Measurements from ENCODE around the gene IDE.

IDE gene

DNA sequence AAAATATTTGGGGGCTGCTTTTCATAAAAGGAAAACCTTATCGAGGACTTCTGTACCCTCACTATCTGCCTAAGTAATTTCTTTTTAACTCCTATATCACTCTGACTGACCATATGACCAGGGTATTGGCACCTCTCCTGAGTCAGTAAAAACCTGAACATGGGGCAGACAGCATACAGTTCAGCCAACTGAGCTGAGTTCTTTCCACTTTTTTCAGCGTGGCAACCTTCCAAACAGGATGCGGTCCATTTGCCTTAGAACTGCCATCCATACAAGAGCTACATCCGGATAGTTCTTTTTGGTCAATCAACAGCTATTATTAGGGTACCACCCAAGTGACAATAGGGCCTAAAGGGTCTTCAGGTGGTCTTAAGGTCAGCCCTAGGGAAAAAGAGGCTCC lies 160.4 kb downstream of the IDE start:
- H3K4me3 ChIP-seq (ENCODE audit: low read depth, low read length): no peak overlapping the region
- TF ChIP-seq, protein P1, sequence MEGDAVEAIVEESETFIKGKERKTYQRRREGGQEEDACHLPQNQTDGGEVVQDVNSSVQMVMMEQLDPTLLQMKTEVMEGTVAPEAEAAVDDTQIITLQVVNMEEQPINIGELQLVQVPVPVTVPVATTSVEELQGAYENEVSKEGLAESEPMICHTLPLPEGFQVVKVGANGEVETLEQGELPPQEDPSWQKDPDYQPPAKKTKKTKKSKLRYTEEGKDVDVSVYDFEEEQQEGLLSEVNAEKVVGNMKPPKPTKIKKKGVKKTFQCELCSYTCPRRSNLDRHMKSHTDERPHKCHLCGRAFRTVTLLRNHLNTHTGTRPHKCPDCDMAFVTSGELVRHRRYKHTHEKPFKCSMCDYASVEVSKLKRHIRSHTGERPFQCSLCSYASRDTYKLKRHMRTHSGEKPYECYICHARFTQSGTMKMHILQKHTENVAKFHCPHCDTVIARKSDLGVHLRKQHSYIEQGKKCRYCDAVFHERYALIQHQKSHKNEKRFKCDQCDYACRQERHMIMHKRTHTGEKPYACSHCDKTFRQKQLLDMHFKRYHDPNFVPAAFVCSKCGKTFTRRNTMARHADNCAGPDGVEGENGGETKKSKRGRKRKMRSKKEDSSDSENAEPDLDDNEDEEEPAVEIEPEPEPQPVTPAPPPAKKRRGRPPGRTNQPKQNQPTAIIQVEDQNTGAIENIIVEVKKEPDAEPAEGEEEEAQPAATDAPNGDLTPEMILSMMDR (IDR thresholded peaks at IDR 0.05; ENCODE audit: insufficient read depth, low read depth, low read length, missing control alignments): no peak
- DNase-seq (ENCODE audit: low read depth): no peak

DNA sequence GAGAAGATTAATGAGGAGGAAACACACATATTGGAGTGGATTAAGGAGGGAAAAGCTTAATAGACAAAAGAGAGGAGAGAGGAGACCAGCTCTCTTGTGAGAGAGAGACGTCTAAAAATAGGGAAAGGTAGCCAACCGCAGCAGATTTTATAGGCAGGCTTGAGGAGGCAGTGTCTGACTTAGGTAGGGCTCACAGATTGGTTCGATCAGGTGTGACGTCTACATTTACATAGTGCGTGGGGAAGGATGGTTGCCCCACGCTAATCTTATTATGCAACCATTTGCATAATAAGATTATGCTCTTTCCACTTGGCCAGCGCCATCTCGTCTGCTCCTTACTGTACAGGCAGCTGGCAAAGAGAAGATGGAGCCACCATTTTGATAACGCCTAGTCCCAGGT lies 160.9 kb downstream of the IDE start:
- no peak overlapping the region for H3K4me3 ChIP-seq (ENCODE audit: low read depth, low read length)
- TF ChIP-seq, protein P1 (IDR thresholded peaks at IDR 0.05; ENCODE audit: insufficient read depth, low read depth, low read length, missing control alignments): no peak
- no peak for DNase-seq (ENCODE audit: low read depth)

DNA sequence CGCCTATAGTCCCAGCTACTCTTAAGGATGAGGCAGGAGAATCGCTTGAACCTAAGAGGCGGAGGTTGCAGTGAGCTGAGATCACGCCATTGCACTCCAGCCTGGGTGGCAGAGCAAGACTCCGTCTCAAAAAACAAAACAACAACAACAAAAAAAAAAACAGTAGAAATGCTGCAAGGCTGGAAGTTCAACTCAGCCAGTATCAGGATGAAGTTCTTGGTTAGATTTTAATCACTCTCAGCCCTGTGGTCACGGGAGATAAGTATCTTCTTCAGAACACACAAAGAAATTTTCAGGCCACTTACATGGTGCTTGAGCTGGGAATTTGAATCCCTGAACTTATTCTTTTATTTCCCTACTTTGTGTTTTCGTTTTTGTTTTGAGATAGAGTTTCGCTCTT lies 162.5 kb downstream of the IDE start:
- TF ChIP-seq, protein P1 (IDR thresholded peaks at IDR 0.05; ENCODE audit: insufficient read depth, low read depth, low read length, missing control alignments): no peak
- no peak for DNase-seq (ENCODE audit: low read depth)
- H3K4me3 ChIP-seq (ENCODE audit: low read depth, low read length): no peak overlapping the region

DNA sequence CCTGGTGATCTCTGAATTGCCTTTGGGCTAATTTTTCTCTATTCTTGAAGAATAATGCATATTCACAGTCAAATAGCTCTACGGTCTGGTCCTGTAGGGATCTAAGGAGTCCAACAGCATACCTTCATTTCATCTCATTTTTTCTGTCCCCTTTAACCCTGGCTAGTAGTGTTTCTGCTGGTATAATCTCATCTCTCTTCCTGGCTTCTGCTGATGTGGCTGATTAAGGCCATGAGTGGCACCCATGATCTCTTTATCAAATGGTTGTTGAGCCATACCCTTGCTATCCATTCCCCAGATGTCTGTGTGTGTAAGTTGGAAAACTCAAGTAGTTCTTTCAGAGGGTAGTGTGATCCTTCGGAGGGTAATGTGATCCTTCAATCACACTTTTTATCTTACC lies 163.4 kb downstream of the IDE start:
- TF ChIP-seq, protein P1 (IDR thresholded peaks at IDR 0.05; ENCODE audit: insufficient read depth, low read depth, low read length, missing control alignments): no peak
- no peak overlapping the region for H3K4me3 ChIP-seq (ENCODE audit: low read depth, low read length)
- no peak for DNase-seq (ENCODE audit: low read depth)

DNA sequence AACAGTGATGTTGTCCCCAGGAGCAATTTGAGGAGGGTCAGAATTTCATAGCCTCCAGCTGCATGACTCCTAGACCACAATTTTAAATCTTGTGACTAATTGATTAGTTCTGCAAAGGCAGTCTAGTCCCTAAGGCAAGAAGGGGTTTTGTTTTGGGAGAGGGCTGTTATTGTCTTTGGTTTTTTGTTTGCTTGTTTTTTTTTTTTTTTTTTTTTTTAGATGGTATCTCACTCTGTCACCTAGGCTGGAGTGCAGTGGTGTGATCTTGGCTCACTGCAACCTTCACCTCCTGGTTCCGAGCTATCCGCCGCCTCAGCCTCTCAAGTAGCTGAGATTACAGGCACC lies 165.9 kb downstream of the IDE start:
- H3K4me3 ChIP-seq (ENCODE audit: low read depth, low read length): no peak overlapping the region
- no peak for DNase-seq (ENCODE audit: low read depth)
- TF ChIP-seq, protein P1 (IDR thresholded peaks at IDR 0.05; ENCODE audit: insufficient read depth, low read depth, low read length, missing control alignments): no peak

DNA sequence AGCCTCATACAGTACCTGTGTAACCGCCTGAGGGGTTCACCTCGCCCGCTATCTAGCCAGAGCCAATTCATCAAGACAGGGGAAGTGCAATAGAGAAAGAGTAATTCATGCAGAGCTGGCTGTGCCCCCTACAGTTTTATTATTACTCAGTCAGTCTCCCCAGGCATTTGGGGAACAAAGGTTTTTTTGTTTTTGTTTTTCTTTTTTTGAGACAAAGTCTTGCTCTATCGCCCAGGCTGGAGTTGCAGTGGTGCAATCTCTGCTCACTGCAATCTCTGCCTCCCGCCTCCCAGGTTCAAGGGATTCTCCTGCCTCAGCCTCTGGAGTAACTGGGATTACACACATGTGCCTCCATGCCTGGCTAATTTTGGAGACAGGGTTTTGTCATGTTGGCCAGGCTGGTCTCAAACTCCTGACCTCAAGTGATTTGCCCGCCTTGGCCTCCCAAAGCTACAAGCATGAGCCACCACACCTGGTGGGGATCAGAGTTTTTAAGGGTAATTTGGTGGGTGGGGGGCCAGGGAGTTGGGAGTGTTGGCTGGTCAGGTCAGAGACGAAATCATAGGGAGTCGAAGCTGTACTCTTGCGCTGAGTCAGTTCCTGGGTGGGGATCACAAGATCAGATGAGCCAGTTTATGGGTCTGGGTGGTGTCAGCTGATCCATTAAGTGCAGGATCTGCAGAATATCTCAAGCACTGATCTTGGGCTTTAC lies 166.4 kb downstream of the IDE start:
- TF ChIP-seq, protein P1 (IDR thresholded peaks at IDR 0.05; ENCODE audit: insufficient read depth, low read depth, low read length, missing control alignments): no peak
- DNase-seq (ENCODE audit: low read depth): peak; percentile 17

DNA sequence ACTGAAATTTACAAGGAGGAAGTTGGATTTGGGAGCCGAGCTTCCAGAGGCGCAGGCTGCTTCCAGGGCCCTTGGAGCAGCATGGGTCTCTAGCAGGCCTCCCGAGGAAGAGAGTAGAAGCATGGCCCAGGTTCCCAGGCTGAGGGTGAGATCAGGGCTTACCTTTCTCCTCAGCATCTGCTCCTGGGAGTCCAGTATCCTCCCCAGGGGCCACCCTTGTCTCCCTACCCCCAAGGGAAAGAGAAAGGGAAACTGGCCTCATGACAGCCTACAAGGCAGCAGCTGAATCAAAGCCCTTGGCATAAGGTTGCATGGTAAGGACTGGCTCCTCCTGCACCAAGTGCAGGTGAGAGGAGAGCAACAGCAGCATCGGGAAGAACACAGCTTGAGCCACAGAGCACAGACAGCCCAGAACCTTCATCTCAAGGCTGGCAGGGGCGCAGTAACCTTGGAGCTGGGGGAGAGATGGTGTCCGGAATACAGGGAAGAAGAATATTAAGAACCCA lies 168.4 kb downstream of the IDE start:
- H3K4me3 ChIP-seq (ENCODE audit: low read depth, low read length): no peak overlapping the region
- TF ChIP-seq, protein P1 (IDR thresholded peaks at IDR 0.05; ENCODE audit: insufficient read depth, low read depth, low read length, missing control alignments): no peak
- peak; percentile 16 for DNase-seq (ENCODE audit: low read depth)

More for the DNA sequence above, 166.4 kb downstream of the IDE start:
- H3K4me3 ChIP-seq (ENCODE audit: low read depth, low read length): no peak overlapping the region
